Endothelial cell (in vitro differentiated cells): ENCODE measurements around the gene HTR3C. TPM values are rescaled to one million over a fixed set of nuclear protein-coding genes. Genes with fewer than 3 reads are reported as not detected.
"Not testable (repeated sequence)": the region's sequence is repeated elsewhere in the genome, so short reads cannot be mapped to it uniquely, and the experiment has no call there.

Experiments
- DNase-seq: peaks from one replicate; pipeline ENCODE4 v3.0.0; 2021; ENCODE audit warnings: low spot score
- H3K27ac Mint-ChIP-seq: one replicate; pipeline ENCODE4 v1.8.0; 2021; ENCODE audit warnings: mixed read lengths, inconsistent platforms; ENCODE audit not compliant: unreplicated experiment
- H3K27me3 Mint-ChIP-seq: one replicate; pipeline ENCODE4 v1.8.0; 2021; ENCODE audit warnings: mild to moderate bottlenecking, moderate library complexity, mixed read lengths, inconsistent platforms; ENCODE audit not compliant: unreplicated experiment
- H3K36me3 Mint-ChIP-seq: one replicate; pipeline ENCODE4 v1.8.0; 2021; ENCODE audit warnings: mild to moderate bottlenecking, low read depth, mixed read lengths, inconsistent platforms; ENCODE audit not compliant: unreplicated experiment
- H3K4me1 Mint-ChIP-seq: one replicate; pipeline ENCODE4 v1.8.0; 2021; ENCODE audit warnings: mild to moderate bottlenecking, mixed read lengths, inconsistent platforms; ENCODE audit not compliant: unreplicated experiment
- H3K4me3 Mint-ChIP-seq: one replicate; pipeline ENCODE4 v1.8.0; 2021; ENCODE audit warnings: mild to moderate bottlenecking, mixed read lengths, inconsistent platforms; ENCODE audit not compliant: unreplicated experiment
- H3K9me3 Mint-ChIP-seq: one replicate; pipeline ENCODE4 v1.8.0; 2021; ENCODE audit warnings: mixed read lengths, inconsistent platforms; ENCODE audit not compliant: unreplicated experiment
- CTCF ChIP-seq: fragments of 200-600 bp; sonication (generic); IDR thresholded peaks from one replicate; pipeline ENCODE4 v1.5.0; 2021; ENCODE audit warnings: antibody characterized with exemption; ENCODE audit not compliant: unreplicated experiment
- total RNA-seq: library from RNA; stranded (reverse); fragmentation: NEBNext Ultra II Directional; extraction: Animal tissue kit (Norgen Biotek cat#: 25700); gene quantifications from one replicate; pipeline ENCODE4 v1.2.1, GENCODE V29; 2021; ENCODE audit not compliant: unreplicated experiment

Gene HTR3C
- total RNA-seq, 1 donor from 2014 or later = not detected

GRCh38 chr3:184022323-184022722 lies 30.5 kb upstream of the HTR3C start:
- DNase-seq = no peak
- Mint-ChIP-seq H3K4me1 (peaks cover 6% of the 10 kb centered on the region), H3K4me3 (no peak overlapping the region)

DNA sequence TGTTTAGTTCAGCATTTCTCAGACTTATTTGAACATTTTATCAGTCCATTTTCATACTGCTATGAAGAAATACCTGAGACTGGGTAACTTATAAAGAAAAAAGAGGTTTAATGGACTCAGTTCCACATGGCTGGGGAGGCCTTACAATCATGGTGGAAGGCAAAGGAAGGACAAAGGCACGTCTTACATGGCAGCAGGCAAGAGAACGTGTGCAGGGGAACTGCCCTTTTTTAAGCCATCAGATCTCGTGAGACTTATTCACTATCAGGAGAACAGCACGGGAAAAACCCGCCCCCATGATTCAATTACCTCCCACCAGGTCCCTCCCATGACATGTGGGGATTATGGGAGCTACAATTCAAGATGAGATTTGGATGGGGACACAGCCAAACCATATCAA lies 27.6 kb upstream of the HTR3C start:
- not testable (repeated sequence) for H3K36me3 Mint-ChIP-seq, H3K27ac Mint-ChIP-seq, DNase-seq, H3K9me3 Mint-ChIP-seq, H3K4me3 Mint-ChIP-seq, H3K27me3 Mint-ChIP-seq, H3K4me1 Mint-ChIP-seq

More at GRCh38 chr3:184022323-184022722, 30.5 kb upstream of the HTR3C start:
- H3K36me3 Mint-ChIP-seq = peaks cover 4% of the 10 kb centered on the region
- H3K27ac Mint-ChIP-seq = no peak overlapping the region
- H3K27me3 Mint-ChIP-seq = peaks cover 3% of the 10 kb centered on the region
- H3K9me3 Mint-ChIP-seq = no peaks in the 10 kb centered on the region
- TF ChIP-seq CTCF = no peak

- H3K27ac Mint-ChIP-seq, H3K9me3 Mint-ChIP-seq, DNase-seq, H3K4me1 Mint-ChIP-seq, H3K36me3 Mint-ChIP-seq, H3K4me3 Mint-ChIP-seq, H3K27me3 Mint-ChIP-seq: not testable (repeated sequence)
Measured at GRCh38 chr3:184028275-184028890, 24.5 kb upstream of the HTR3C start.

DNA sequence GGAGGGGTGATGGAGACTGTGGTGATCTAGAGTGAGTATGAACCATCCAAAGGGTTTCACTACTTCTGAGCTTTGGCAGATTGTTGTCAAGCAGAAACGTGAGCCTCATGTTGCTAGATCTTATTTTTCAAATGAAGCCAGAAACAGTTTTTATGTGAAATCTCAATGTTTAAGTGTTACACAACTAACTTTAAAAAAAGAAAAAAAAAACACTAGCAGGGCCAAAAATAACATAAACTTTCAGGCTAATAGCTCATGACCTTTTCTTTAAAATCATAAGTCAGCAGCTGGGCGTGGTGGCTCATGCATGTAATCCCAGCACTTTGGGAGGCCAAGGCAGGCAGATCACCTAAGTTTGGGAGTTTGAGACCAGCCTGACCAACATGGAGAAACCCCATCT lies 23.4 kb upstream of the HTR3C start:
- TF ChIP-seq CTCF = no peak
- Mint-ChIP-seq H3K4me3 (no peak overlapping the region), H3K36me3 (no peaks in the 10 kb centered on the region), H3K9me3 (no peaks in the 10 kb centered on the region), H3K4me1 (no peaks in the 10 kb centered on the region), H3K27ac (no peak overlapping the region), H3K27me3 (peaks cover 3% of the 10 kb centered on the region)
- no peak for DNase-seq

- no peaks in the 10 kb centered on the region for H3K9me3 Mint-ChIP-seq
- H3K4me1 Mint-ChIP-seq = no peaks in the 10 kb centered on the region
- DNase-seq = no peak
- no peak overlapping the region for H3K4me3 Mint-ChIP-seq
- no peak overlapping the region for H3K27ac Mint-ChIP-seq
- H3K27me3 Mint-ChIP-seq = peaks cover 3% of the 10 kb centered on the region
- H3K36me3 Mint-ChIP-seq = no peaks in the 10 kb centered on the region
- TF ChIP-seq CTCF = no peak
Measured at GRCh38 chr3:184030536-184030935, 22.3 kb upstream of the HTR3C start.

GRCh38 chr3:184031187-184031792 lies 21.6 kb upstream of the HTR3C start, which contains the start of gene HTR3D:
HTR3D (plus strand) TSS chr3:184031742; CDS start chr3:184031742, 0 bp downstream.
- Mint-ChIP-seq H3K4me1 (no peaks in the 10 kb centered on the region), H3K27ac (no peak within 1 kb of the TSS), H3K9me3 (no peaks in the 10 kb centered on the region), H3K27me3 (peaks cover 4% of the 10 kb centered on the region), H3K36me3 (no peaks in the 10 kb centered on the region), H3K4me3 (no peak within 1 kb of the TSS)
- TF ChIP-seq CTCF = no peak
- DNase-seq = no peak
